Fibroblast of pulmonary artery (primary cell): Measurements from ENCODE around the gene RASGRF1.

ENCODE experiments used
- DNase-seq: peaks from one replicate; pipeline ENCODE4 v3.0.0-alpha.2; 2010; ENCODE audit warnings: low read depth
- H3K4me3 ChIP-seq: replicated peaks from 2 replicates; pipeline ENCODE4 v1.5.1; 2011; ENCODE audit warnings: low read depth, mild to moderate bottlenecking, control low read depth, low read length, moderate library complexity
- TF ChIP-seq, protein P1 (sequence below): IDR thresholded peaks from 2 replicates; pipeline ENCODE4 v1.5.1; 2011; ENCODE audit warnings: mild to moderate bottlenecking, control low read depth, low read length, inconsistent platforms; ENCODE audit errors: missing control alignments

Gene RASGRF1

DNA sequence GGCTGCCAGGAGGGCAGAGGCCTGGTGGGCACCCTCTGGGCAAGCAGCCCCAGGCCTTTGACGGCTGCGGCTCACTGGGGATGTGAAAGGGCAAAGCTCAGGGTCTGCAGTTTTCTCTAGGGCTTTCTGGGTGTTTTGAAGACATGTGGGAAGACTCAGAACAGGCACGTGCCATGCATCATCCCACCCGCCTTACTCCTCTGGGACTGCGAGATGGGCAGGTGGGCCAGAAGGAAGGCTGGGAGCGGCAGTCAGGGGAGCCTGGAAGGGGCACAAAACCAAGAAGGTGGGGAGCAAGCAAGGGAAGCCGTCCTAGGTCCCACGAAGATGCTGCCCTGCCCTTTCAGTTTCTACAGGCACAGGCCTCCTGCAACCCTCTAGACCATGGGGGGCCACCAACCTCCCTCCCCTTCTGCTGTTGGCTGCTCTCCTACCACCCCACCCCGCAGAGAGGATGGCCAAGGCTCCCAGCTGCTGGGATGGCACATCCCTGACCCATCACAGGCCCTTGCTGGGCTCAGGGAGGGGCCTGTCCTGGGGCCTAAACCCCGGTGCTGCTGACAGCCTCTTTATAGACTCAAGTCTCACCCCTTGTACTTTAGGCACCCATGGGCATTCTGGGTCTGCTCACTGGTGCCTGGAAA lies 73.9 kb downstream of the RASGRF1 start:
- no peak for DNase-seq
- no peak overlapping the region for H3K4me3 ChIP-seq
- TF ChIP-seq, protein P1, sequence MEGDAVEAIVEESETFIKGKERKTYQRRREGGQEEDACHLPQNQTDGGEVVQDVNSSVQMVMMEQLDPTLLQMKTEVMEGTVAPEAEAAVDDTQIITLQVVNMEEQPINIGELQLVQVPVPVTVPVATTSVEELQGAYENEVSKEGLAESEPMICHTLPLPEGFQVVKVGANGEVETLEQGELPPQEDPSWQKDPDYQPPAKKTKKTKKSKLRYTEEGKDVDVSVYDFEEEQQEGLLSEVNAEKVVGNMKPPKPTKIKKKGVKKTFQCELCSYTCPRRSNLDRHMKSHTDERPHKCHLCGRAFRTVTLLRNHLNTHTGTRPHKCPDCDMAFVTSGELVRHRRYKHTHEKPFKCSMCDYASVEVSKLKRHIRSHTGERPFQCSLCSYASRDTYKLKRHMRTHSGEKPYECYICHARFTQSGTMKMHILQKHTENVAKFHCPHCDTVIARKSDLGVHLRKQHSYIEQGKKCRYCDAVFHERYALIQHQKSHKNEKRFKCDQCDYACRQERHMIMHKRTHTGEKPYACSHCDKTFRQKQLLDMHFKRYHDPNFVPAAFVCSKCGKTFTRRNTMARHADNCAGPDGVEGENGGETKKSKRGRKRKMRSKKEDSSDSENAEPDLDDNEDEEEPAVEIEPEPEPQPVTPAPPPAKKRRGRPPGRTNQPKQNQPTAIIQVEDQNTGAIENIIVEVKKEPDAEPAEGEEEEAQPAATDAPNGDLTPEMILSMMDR: no peak

DNA sequence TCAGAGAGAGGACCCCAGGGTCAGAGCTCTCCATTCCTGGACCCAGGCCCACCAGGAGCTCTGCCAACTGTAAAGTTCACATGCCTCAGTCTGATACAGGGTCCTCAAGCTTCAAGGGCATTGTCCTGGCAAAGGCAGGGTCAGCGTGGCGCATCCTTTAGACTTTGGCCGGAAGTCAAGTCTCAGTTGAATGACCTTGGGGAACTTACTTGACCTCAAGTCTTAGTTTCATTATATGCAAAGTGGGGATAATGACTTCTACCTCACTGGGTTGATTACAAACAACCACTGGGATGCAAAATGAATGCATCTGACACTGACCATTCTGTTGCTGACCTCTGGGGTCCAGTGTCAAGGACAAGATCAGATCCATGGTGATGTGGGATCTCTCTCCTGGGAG lies 75.2 kb downstream of the RASGRF1 start:
- DNase-seq: no peak
- no peak overlapping the region for H3K4me3 ChIP-seq
- TF ChIP-seq, protein P1: no peak

DNA sequence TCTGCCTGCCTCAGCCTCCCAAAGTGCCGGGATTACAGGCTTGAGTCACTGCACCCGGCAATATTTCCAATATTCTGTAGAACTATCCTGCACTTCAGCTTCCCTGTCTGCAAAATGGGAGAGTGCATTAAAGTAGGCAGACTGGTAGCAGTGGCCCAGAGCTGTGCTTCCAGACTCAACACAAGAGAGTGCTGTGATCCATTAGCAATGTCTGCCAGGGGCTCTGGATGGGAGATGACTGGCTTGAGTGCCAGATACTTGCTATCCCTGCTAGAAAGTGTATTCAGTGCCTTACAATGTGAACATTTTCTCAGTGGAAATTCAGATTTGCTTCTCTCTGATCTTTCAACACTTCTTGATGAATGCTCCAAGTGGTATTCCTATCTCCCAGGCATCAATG lies 80.3 kb downstream of the RASGRF1 start:
- DNase-seq: no peak
- TF ChIP-seq, protein P1: no peak

DNA sequence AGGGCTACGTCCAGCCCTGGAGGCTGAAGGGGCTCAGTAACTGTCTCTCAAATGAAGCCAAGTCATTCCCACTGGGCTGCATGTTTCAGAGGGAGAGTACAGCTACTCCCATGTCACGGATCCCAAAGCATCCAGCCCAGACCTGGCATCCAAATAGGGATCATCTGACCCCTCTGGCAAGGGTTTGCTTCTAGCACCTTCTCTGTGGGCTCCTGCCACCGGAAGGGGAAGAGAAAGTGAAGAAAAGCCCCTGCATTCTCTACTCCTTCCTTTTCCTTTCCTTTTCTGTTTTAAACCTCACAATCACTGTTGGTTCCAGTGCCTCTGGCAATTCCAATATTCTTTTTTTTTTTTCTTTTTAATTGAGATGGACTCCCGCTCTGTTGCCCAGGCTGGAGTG lies 81.2 kb downstream of the RASGRF1 start:
- no peak for DNase-seq
- TF ChIP-seq, protein P1: no peak
- H3K4me3 ChIP-seq: no peak overlapping the region

More for the DNA sequence above, 80.3 kb downstream of the RASGRF1 start:
- no peak overlapping the region for H3K4me3 ChIP-seq

DNA sequence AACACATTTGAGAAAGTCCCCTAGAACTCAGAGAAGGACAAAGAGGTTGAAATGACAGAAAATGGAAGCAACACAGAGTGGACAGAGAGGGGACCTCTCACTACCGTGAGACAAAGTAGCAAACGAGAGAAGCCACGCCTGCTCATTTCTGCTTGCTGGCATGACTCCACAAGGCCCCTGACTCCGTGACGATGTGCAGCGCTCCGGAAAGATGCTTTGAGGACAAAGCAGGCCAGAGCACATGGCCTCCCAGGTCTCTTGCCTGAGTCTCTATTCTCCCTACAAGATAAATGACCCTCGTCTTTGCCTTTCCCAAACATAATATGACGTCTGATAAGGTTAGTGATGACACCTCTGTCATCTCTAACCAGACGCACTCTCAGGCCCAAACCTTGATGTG lies 81.9 kb downstream of the RASGRF1 start:
- no peak for DNase-seq
- TF ChIP-seq, protein P1: no peak

DNA sequence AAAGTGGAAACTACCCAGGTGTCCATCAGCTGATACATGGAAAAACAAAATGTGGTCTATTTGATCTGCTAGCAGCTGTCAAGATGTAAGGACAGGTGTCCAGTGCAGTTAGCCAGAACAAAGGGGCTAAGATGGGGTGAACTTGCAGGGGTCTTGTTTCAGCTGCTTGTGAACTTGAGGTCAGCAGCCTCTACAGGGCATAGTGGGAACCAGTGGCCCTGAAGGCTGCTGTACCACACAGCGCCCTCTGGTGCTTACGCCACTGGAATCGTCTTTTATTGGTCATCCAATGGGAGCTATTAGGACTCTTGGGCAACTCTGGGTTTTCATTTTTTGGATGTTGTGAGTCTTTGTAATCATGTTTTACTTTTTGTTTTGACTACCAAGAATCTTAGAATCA lies 83.5 kb downstream of the RASGRF1 start:
- TF ChIP-seq, protein P1: peak; percentile 77
- no peak overlapping the region for H3K4me3 ChIP-seq
- DNase-seq: peak; percentile 74

More for the DNA sequence above, 81.9 kb downstream of the RASGRF1 start:
- no peak overlapping the region for H3K4me3 ChIP-seq

DNA sequence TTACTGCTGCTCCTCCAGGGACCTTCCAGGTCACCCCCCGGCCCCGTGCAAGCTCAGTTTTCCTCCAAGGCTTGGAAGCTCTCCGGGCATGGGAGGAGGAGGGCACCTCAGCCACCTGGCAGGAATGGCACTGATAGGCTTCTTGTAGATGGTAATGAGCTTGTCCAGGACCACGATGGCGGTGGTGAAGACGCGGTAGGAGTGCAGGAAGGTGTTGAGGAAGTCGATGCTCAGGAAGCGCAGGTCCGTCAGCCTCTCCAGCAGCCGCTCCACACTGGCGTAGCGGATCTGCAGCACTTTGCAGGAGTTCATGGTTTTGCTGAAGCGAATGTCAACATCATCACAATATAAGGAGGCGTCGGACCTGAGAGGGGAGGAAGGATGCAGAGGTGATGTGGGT lies 84.5 kb downstream of the RASGRF1 start:
- TF ChIP-seq, protein P1: no peak
- no peak for DNase-seq
- no peak overlapping the region for H3K4me3 ChIP-seq
